Measurements from ENCODE around the gene TNFSF8.
A peak's percentile ranks its signal among the peaks of the same experiment; 100 is the strongest.

TNFSF8 gene

GRCh38 chr9:114906922-114907571 is 23.3 kb downstream of the TNFSF8 start:
- peak; percentile 26 for DNase-seq (ENCODE audit: low spot score)
- FAIRE-seq, result no peak

- DNase-seq (ENCODE audit: low spot score), result no peak
- no peak for FAIRE-seq
Measured at GRCh38 chr9:114905170-114905940, 25.0 kb downstream of the TNFSF8 start.

DNA sequence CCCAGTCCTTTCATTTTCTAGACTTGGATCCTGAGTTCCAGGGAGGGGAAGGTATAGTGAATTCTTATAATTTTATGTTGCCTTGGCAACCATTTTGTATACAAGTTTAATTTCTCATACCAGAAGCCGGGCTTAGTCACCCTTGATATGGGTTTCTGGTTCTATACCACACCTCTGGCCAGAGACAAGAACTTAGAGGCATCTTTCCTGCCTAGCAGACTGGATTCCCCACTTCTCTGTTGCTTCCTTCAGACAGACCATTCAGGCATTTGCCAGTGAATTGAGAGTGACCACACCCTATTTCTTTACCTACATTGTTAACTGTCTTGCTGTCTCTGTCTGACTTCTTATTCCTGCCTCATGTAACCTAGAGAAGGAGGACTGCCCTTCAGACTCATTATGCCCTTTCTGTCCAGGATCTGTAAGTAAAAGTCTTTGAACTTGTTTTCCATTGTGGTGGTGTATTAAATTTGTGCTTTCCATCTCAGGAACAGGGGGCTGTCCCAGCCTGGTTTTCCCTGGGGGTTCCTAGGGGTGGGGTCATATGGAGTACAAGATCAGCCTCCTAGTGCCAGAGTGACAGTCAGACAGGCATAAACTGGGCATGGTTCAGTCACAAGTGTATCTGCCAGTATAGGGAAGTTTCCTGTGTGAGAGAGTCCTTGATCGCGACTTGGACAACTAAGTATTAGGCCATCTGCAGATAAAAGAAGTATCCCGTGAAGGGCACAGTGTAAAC is 27.4 kb downstream of the TNFSF8 start:
- DNase-seq (ENCODE audit: low spot score), result peak; percentile 29
- no peak for FAIRE-seq

DNA sequence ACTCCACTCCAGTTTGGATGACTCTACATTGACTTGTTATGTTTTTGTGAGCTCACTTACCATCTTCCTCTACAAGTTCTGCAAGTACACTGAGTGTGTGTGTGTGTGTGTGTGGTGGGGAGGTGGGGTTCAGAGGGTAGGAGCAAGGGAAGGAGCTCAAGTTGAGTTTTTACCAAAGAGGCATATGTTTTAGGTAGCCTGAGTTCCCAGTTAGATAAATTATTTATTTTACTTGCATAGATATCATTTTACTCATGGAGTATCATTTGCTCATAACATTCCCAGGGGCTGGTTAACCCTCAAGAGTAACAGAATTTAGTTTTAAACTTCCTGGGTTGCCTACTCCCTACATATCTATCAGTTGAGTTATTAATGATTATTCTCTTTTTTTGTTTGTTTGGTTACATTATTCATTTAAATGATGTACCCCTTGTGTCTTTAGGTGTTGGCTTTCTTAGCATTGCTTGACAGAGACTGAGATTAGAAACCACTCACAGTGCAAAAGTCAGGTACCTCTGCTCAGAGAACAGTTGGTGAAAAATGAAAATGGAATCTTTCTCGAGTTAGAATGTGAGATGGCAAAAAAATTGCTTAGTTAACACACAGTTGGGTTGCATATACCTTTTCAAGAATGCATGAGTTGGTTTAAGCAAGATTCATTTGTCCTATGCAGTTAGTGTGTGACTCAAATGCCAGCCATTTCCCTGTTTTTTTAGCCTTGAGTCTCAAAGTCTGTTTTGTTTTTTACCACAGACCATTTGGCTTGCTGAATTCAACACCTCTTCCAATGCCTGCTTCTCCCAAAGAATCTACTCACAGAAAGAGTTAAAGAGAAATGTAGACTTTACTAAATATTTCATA is 29.2 kb downstream of the TNFSF8 start:
- DNase-seq (ENCODE audit: low spot score), result no peak
- no peak for FAIRE-seq

- DNase-seq (ENCODE audit: low spot score) (no peak), FAIRE-seq (no peak)
Measured at GRCh38 chr9:114899995-114900394, 30.4 kb downstream of the TNFSF8 start.

GRCh38 chr9:114899461-114899860 is 30.9 kb downstream of the TNFSF8 start:
- no peak for FAIRE-seq
- DNase-seq (ENCODE audit: low spot score), result no peak

DNA sequence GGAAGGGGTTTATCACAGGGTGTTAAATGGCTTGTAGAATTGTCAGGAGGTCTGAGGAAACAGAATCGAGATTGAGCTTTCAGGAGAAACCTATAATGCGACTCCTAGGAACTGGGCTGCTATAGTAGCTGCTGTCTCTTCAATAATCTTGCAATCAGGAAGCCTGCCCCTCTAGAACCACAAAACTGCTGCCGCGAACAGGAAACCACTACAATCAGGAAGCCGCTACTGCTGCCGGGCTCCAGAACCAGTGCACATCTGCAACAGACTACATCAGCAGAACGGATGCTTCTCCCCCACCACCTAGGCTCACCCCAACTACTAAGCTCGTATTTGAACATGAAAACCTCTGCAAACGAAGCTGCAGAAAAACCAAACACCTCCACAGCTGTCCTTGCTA is 31.6 kb downstream of the TNFSF8 start:
- FAIRE-seq (no peak), DNase-seq (ENCODE audit: low spot score) (no peak)

DNA sequence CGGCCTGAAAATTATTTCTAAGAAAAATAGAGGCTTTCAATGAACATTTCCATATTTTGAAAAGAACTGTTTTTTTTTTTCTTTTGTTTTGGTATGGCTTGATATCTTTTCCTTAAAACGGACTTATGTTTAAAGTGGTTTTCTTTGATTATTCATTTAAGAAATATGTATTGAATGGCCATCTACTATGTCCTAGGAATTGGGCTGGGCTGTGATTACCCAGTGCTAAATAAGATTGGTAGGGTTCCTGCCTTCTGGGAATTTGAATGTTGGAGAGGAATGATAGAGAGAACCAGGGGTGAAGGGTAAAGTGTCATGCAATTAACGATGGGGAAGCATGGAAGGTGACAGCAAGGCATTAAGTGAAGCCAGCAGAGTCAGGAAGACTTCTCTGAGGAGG is 33.2 kb downstream of the TNFSF8 start:
- FAIRE-seq (no peak), DNase-seq (ENCODE audit: low spot score) (no peak)

DNA sequence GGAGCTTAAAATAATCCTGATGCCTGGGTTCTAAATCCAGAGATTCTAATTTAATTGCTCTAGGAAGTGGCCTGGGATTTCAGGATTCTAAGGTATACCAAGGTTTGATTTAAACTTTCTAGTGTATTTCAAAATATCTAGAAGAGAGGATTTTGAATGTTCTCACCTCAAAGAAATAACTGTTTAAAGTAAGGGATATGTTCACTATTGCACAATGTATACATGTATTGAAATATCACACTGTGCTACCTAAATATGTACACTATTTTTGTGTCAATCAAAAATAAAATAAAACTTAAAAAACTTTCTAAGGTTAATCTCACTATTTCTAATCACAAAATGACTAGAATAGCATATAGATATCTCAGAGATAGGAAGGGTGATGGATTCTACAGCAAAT is 34.0 kb downstream of the TNFSF8 start:
- DNase-seq (ENCODE audit: low spot score) (no peak), FAIRE-seq (no peak)

DNA sequence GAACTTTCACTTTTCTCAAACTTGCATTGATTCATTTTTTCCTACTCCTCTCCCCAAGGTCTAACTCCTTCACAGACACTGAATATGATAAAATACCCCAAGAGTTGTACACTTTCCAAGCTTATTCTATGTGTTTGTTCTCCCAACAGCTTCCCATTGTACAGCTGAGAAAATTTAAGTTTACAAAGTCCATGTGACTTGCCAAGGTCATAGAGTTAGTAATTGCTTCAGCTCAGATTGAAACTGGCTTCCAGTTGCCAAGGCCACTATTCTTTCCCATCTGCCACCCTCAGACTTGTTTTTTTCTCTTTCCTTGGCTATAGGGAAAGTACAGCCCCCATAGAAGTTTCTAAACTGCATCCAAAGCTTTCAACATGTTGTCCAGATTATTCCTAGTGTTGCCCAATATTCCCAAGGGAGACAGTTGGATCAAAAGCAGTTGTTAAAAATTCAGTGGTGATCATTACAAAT is 34.8 kb downstream of the TNFSF8 start:
- DNase-seq (ENCODE audit: low spot score), result no peak
- FAIRE-seq, result no peak

- peak; percentile 93 for DNase-seq (ENCODE audit: low spot score)
Measured at GRCh38 chr9:114894609-114895433, 35.6 kb downstream of the TNFSF8 start.

DNA sequence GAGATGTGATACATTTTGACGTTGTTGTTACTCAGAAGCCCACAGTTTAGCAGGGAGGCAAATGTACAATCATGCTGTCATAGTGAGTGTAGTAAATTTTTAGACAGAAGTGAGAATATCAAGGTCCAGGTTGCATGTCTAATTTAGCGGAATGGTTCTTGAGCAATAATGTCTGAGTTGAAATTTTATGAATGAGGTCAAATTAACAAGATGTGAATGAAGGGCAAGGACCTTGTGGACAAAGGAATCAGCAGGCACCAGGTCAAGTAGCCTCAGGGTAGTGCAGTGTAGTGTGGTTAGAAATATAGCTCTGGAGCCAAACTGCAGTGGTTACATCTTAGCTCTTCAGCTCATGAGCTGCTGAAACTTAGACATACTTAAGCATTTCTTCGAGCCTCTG is 36.2 kb downstream of the TNFSF8 start:
- DNase-seq (ENCODE audit: low spot score), result no peak
- no peak for FAIRE-seq

More at GRCh38 chr9:114894609-114895433, 35.6 kb downstream of the TNFSF8 start:
- no peak for FAIRE-seq

GRCh38 chr9:114893221-114894010 is 37.0 kb downstream of the TNFSF8 start:
- DNase-seq (ENCODE audit: low spot score) (peak; percentile 64), FAIRE-seq (no peak)

DNA sequence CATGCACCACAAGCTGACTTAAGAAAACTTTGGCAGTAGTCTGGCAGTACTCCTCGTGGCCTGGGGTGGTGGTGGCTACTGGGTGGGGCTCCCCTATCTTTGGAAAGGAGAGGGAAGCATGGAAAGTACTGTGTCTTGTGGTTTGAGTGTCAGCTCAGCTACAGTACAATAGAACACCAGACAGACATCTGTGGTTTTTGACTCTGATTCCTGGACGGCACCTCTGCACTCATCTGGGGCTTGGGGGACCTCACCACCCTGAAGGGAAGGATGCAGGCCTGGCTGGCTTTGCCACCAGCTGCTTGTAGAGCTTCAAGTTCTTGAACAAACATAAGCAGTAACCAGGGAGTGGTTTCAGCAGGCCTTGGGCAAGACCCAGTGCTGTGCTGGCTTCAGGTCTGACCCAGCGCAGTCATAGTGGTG is 40.6 kb downstream of the TNFSF8 start:
- no peak for FAIRE-seq
- DNase-seq (ENCODE audit: low spot score), result no peak

GRCh38 chr9:114888607-114889006 is 41.8 kb downstream of the TNFSF8 start:
- DNase-seq (ENCODE audit: low spot score) (no peak), FAIRE-seq (no peak)

GRCh38 chr9:114887963-114888362 is 42.4 kb downstream of the TNFSF8 start:
- FAIRE-seq, result no peak
- no peak for DNase-seq (ENCODE audit: low spot score)

DNA sequence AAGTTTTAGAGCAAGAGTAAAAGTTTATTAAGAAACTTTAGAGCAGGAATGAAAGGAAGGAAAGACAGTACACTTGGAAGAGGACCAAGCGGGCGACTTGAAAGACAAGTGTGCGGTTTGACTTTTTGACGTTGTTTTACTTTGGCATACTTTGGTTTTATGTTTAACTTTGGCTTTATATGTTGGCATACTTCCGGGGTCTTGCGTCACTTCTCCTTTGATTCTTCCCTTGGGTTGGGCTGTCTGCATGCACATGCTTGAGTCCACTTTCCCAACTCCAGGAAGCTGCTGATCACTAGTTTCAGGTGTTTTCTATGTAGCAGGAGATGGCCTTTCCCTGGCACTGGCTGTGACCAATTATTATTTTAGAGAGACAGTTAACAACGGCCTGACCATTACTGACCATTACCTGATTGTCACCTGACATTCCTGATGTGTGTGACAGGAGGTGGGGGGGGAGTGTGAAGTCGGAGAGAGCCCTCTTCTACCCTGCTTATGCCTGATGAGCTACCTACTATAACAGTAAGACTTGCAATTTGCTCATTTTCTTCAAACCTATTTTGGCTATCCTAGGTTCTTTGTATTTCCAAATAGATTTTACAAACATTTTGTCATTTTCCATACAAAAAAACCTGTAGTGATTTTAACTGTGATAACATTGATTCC is 45.5 kb downstream of the TNFSF8 start:
- FAIRE-seq (peak; percentile 73), DNase-seq (ENCODE audit: low spot score) (peak; percentile 70)

GRCh38 chr9:114883709-114884108 is 46.7 kb downstream of the TNFSF8 start:
- FAIRE-seq, result no peak
- no peak for DNase-seq (ENCODE audit: low spot score)

DNA sequence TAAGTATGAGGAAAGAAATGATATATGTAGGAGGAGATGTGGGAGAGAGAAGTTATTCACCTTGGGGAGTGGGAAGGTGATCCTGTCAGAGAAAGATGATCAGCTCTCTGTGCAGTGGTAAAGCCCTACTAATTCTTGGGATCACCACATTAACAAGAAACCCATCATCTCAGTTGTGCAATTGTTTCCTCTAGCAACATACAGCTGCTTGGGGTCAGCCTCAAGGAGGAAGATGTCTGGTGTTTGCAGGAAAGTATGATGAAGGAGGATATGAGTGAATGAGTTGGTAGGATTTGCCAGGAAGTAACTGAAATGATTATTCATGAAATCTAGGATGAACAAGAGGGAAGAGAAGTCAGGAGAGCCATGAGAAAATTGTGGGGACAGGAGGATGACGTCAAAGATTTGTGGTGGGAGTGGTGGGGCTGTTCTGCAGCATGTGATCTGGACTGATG is 50.1 kb downstream of the TNFSF8 start:
- no peak for DNase-seq (ENCODE audit: low spot score)
- no peak for FAIRE-seq

Measured in RCC 7860 (cell line).